IMR-90 (cell line): ENCODE data around the gene C1QL4. TPM values are rescaled to one million over a fixed set of nuclear protein-coding genes. Genes with fewer than 3 reads are reported as not detected.

Source experiments
- ATAC-seq: fragments of 200-7000 bp; cut with Tn5 transposase; 2 replicates; pipeline ENCODE4 v1.9.1; 2020; ENCODE audit warnings: low read depth, mild to moderate bottlenecking, moderate library complexity
- BruUV-seq: library from RNA; stranded (reverse); fragments of 400-500 nt; replicated peaks from 2 replicates; lab custom pipeline; 2021; lab: Mats Ljungman, UMichigan
- CTCF ChIA-PET: fragments of 300-600 bp; formaldehyde crosslinking; extraction: SDS; loops from one replicate; lab custom pipeline; 2021; ENCODE audit warnings: antibody characterized with exemption; lab: Yijun Ruan, JAX
- POLR2A ChIA-PET: fragments of 300-600 bp; sonication (Branson Sonifier 250); formaldehyde crosslinking; loops from one replicate; lab custom pipeline; 2022; ENCODE audit warnings: antibody characterized with exemption; ENCODE audit not compliant: unreplicated experiment; lab: Charles Lee
- DNase-seq: peaks from one replicate; pipeline ENCODE4 v3.0.0; 2013
- H2AFZ ChIP-seq: replicated peaks from 2 replicates; pipeline ENCODE3; 2013; ENCODE audit warnings: low read length, mild to moderate bottlenecking; ENCODE audit not compliant: poor library complexity
- H2AK5ac ChIP-seq: 2 replicates; pipeline ENCODE4 v1.6.1; 2013; ENCODE audit warnings: low read depth, low read length, inconsistent platforms
- H2AK9ac ChIP-seq: replicated peaks from 2 replicates; pipeline ENCODE3; 2013; ENCODE audit warnings: mild to moderate bottlenecking, low read depth, low read length, moderate library complexity; ENCODE audit not compliant: poor library complexity
- H2BK120ac ChIP-seq: 2 replicates; pipeline ENCODE4 v1.6.1; 2013; ENCODE audit warnings: low read depth, low read length, inconsistent platforms
- H2BK15ac ChIP-seq: 3 replicates; pipeline ENCODE4 v1.6.1; 2013; ENCODE audit warnings: low read depth, low read length, inconsistent platforms
- H2BK20ac ChIP-seq: 2 replicates; pipeline ENCODE4 v1.6.1; 2013; ENCODE audit warnings: low read depth, mild to moderate bottlenecking, inconsistent platforms, low read length, moderate library complexity
- H2BK5ac ChIP-seq: 2 replicates; pipeline ENCODE4 v1.6.1; 2013; ENCODE audit warnings: mild to moderate bottlenecking, low read depth, low read length, inconsistent platforms; ENCODE audit not compliant: poor library complexity, severe bottlenecking
- H3K14ac ChIP-seq: replicated peaks from 2 replicates; pipeline ENCODE4 v1.6.1; 2013; ENCODE audit warnings: low read depth, low read length, inconsistent platforms
- H3K18ac ChIP-seq: 2 replicates; pipeline ENCODE4 v1.6.1; 2013; ENCODE audit warnings: low read depth, low read length, control low read depth
- H3K23ac ChIP-seq: 2 replicates; pipeline ENCODE4 v1.6.1; 2013; ENCODE audit warnings: low read depth, low read length, inconsistent platforms
- H3K27ac ChIP-seq: 2 replicates; pipeline ENCODE4 v1.5.1; 2013; ENCODE audit warnings: mild to moderate bottlenecking, control low read depth, low read length; ENCODE audit not compliant: insufficient read depth
- H3K27me3 ChIP-seq: 2 replicates; pipeline ENCODE4 v1.6.1; 2013; ENCODE audit warnings: low read length; ENCODE audit not compliant: control insufficient read depth, insufficient read depth
- H3K36me3 ChIP-seq: 2 replicates; pipeline ENCODE4 v1.6.1; 2013; ENCODE audit warnings: low read length, mixed read lengths; ENCODE audit not compliant: control insufficient read depth, insufficient read depth
- H3K4ac ChIP-seq: 2 replicates; pipeline ENCODE4 v1.6.1; 2013; ENCODE audit warnings: low read depth, low read length, inconsistent platforms
- H3K4me1 ChIP-seq: 2 replicates; pipeline ENCODE4 v1.6.1; 2013; ENCODE audit warnings: low read length, mixed read lengths; ENCODE audit not compliant: control insufficient read depth, insufficient read depth
- H3K4me2 ChIP-seq: 2 replicates; pipeline ENCODE4 v1.6.1; 2013; ENCODE audit warnings: low read depth, mild to moderate bottlenecking, control low read depth, low read length, moderate library complexity
- H3K4me3 ChIP-seq: 2 replicates; pipeline ENCODE4 v1.5.1; 2013; ENCODE audit warnings: low read depth, mild to moderate bottlenecking, control low read depth, low read length, moderate library complexity; ENCODE audit not compliant: insufficient read depth
- H3K56ac ChIP-seq: 2 replicates; pipeline ENCODE4 v1.6.1; 2013; ENCODE audit warnings: low read length, inconsistent platforms; ENCODE audit not compliant: insufficient read depth; ENCODE audit errors: extremely low read depth
- H3K79me1 ChIP-seq, 2 experiments: 2 replicates each; pipeline ENCODE4 v1.6.1; 2013; ENCODE audit warnings: low read length in 2 of 2, inconsistent platforms in 1 of 2, low read depth in 1 of 2
- H3K9ac ChIP-seq: 2 replicates; pipeline ENCODE4 v1.6.1; 2013; ENCODE audit warnings: low read depth, low read length, control low read depth
- H3K9me1 ChIP-seq: 2 replicates; pipeline ENCODE4 v1.6.1; 2013; ENCODE audit warnings: low read length, inconsistent platforms; ENCODE audit not compliant: insufficient read depth
- H3K9me3 ChIP-seq: 2 replicates; pipeline ENCODE4 v1.6.1; 2013; ENCODE audit warnings: low read length; ENCODE audit not compliant: control insufficient read depth, insufficient read depth
- H4K20me1 ChIP-seq: 2 replicates; pipeline ENCODE4 v1.6.1; 2013; ENCODE audit warnings: low read length, inconsistent platforms; ENCODE audit not compliant: insufficient read depth
- H4K5ac ChIP-seq: 2 replicates; pipeline ENCODE4 v1.6.1; 2013; ENCODE audit warnings: mild to moderate bottlenecking, low read depth, low read length, control low read depth
- H4K8ac ChIP-seq, 2 experiments: 2 replicates each; pipeline ENCODE4 v1.6.1; 2013; ENCODE audit warnings: low read depth in 2 of 2, low read length in 2 of 2, control low read depth in 1 of 2, inconsistent platforms in 1 of 2
- H4K91ac ChIP-seq: 2 replicates; pipeline ENCODE4 v1.6.1; 2013; ENCODE audit warnings: low read depth, low read length, inconsistent platforms; ENCODE audit not compliant: insufficient read depth
- BHLHE40 ChIP-seq: fragments of 150-350 bp; IDR thresholded peaks from 2 replicates; pipeline ENCODE4 v1.6.1; 2016; ENCODE audit warnings: mild to moderate bottlenecking, low read depth, low read length
- CEBPB ChIP-seq: IDR thresholded peaks from 2 replicates; pipeline ENCODE4 v1.6.1; 2012; ENCODE audit warnings: low read depth, low read length, improper control_type of control experiment
- FOS ChIP-seq: fragments of 150-350 bp; IDR thresholded peaks from 2 replicates; pipeline ENCODE4 v1.6.1; 2016; ENCODE audit warnings: low read depth, low read length
- MAZ ChIP-seq: IDR thresholded peaks from 2 replicates; pipeline ENCODE4 v1.6.1; 2012; ENCODE audit warnings: low read depth, mild to moderate bottlenecking, low read length, improper control_type of control experiment, moderate library complexity, borderline replicate concordance
- MXI1 ChIP-seq: IDR thresholded peaks from 2 replicates; pipeline ENCODE4 v1.6.1; 2012; ENCODE audit warnings: low read depth, mild to moderate bottlenecking, low read length, moderate library complexity, borderline replicate concordance
- NFE2L2 ChIP-seq: fragments of 150-350 bp; IDR thresholded peaks from 2 replicates; pipeline ENCODE4 v1.6.1; 2016; ENCODE audit warnings: low read depth, mild to moderate bottlenecking, low read length
- POLR2A ChIP-seq: IDR thresholded peaks from 2 replicates; pipeline ENCODE4 v1.6.1; 2012; ENCODE audit warnings: mild to moderate bottlenecking, low read depth, low read length
- RAD21 ChIP-seq: IDR thresholded peaks from 2 replicates; pipeline ENCODE4 v1.6.1; 2012; ENCODE audit warnings: low read length, improper control_type of control experiment
- RCOR1 ChIP-seq: IDR thresholded peaks from 2 replicates; pipeline ENCODE4 v1.6.1; 2012; ENCODE audit warnings: mild to moderate bottlenecking, low read length, improper control_type of control experiment; ENCODE audit not compliant: insufficient replicate concordance
- RFX5 ChIP-seq: IDR thresholded peaks from 2 replicates; pipeline ENCODE4 v1.8.0; 2012; ENCODE audit warnings: low read depth, mild to moderate bottlenecking, low read length, moderate library complexity
- SMC3 ChIP-seq: fragments of 150-350 bp; IDR thresholded peaks from 2 replicates; pipeline ENCODE4 v1.6.1; 2016; ENCODE audit warnings: low read depth, mild to moderate bottlenecking, antibody characterized with exemption, low read length, moderate library complexity
- WGBS, 2 experiments: methylation state at CpG; one replicate each; pipeline versions ENCODE4 v1.1.5 to v1.1.7; 2013; ENCODE audit warnings: missing lambda C conversion rate in 2 of 2; ENCODE audit not compliant: insufficient read length in 1 of 2; ENCODE audit errors: extremely low coverage in 2 of 2; 5-methylcytosine and 5-hydroxymethylcytosine counted together
- dilution Hi-C: fragments of 300-500 bp; cut with HindIII; formaldehyde crosslinking; loops from one replicate; pipeline ENCODE4 v1.14.3; 2018; ENCODE audit warnings: low sequenced_read_pairs; ENCODE audit not compliant: unreplicated experiment
- in situ Hi-C: fragments of 300-500 bp; cut with MboI; formaldehyde crosslinking; loops from 3 replicates; pipeline ENCODE4 v1.14.3; 2019; ENCODE audit warnings: low sequenced_read_pairs, inconsistent platforms, mixed read lengths
- intact Hi-C: fragments of 100-400 bp; cut with micrococcal nuclease; formaldehyde crosslinking; loops from 2 replicates; pipeline ENCODE4 v1.10.0; 2022
- polyA plus RNA-seq, 3 experiments: library from polyadenylated mRNA; depleted of rRNA; stranded (reverse); fragments of >200 nt; gene quantifications; 2 replicates each; pipeline ENCODE4 v1.2.3, GENCODE V29; 2012; ENCODE audit warnings: low replicate concordance in 1 of 3
- total RNA-seq: library from RNA; depleted of rRNA; stranded (reverse); fragments of >200 nt; gene quantifications from 2 replicates; pipeline ENCODE4 v1.2.3, GENCODE V29; 2012
- TF ChIP-seq, protein P1 (sequence below): fragments of 150-350 bp; IDR thresholded peaks from 2 replicates; pipeline ENCODE4 v1.6.1; 2017; ENCODE audit warnings: mild to moderate bottlenecking, antibody characterized with exemption, low read length, low read depth
- TF ChIP-seq, protein P2 (sequence below): conservative IDR thresholded peaks from 2 replicates; pipeline ENCODE4 v1.5.1; 2012; ENCODE audit warnings: mild to moderate bottlenecking, low read depth, low read length, improper control_type of control experiment
- TF ChIP-seq, protein P3 (sequence below): fragments of 150-350 bp; IDR thresholded peaks from 2 replicates; pipeline ENCODE4 v1.6.1; 2016; ENCODE audit warnings: low read depth, mild to moderate bottlenecking, low read length, moderate library complexity, borderline replicate concordance

Gene C1QL4
- total and polyA plus RNA-seq, 2 of the 4 experiments (the other 2 are of a cell fraction) = 0.18 to 0.46 TPM

DNA sequence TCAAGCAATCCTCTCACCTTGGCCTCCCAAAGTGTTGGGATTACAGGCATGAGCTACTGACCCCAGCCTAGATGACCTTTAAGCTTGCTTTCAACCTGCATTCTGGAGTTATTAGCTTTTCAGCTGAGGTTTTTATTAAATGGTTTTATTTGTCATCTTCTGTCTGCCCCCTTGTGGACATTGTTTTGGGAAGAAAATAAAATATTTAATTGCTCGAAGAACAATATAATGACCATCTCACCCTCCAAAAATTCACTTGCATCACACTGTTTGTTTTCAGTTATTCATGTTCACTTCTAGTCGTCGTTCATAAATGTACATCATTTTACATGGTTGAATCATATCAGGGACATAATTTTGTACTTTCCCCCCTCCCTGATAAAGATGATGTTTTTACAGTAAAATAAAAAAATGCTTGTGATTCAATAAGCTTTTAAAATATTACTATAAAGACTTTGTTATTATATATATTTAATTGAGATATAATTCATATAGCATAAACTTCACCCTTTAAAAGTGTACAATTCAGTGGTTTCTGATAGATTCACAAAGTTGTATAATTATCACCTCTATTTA lies 20.2 kb upstream of the C1QL4 start (continued):
- TF ChIP-seq RFX5 = no peak

DNA sequence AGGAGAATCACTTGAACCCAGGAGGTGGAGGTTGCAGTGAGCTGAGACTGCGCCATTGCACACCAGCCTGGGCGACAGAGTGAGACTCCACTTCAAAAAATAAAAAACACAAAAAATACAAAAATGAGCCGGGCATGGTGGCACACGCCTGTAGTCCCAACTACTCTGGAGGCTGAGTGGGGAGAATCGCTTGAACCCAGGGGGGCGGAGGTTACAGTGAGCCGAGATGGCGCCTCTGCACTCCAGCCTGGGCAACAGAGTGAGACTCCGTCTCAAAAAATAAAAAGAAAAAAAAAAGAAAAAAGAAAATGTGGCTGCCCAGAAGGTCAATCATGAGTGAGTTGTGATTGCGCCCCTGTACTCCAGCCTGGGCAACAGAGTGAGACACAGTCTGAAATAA lies 18.9 kb upstream of the C1QL4 start:
- no peaks in the 10 kb centered on the region for H3K27me3 ChIP-seq
- no peaks in the 10 kb centered on the region for H3K79me1 ChIP-seq
- no peak overlapping the region for H3K4me3 ChIP-seq
- dilution Hi-C loops = loop anchor here (25.0 kb wide), 1 partner anchor 156 kb away; no protein-coding TSS in a partner anchor
- WGBS, 2 experiments = no CpG with 5 or more reads among the region's 10 CpGs
- H2AFZ ChIP-seq = no peak overlapping the region
- H3K9me3 ChIP-seq = no peaks in the 10 kb centered on the region
- H3K4ac ChIP-seq = no peak overlapping the region
- H2AK5ac ChIP-seq = no peak overlapping the region
- no peaks in the 10 kb centered on the region for H3K9me1 ChIP-seq
- peaks cover 2% of the 10 kb centered on the region; the same call in 1 of the 2 replicates for H3K4me1 ChIP-seq
- no peak overlapping the region for H4K91ac ChIP-seq
- TF ChIP-seq FOS (no peak), RAD21 (no peak), MXI1 (no peak), POLR2A (no peak), MAZ (no peak), BHLHE40 (no peak), NFE2L2 (no peak), CEBPB (no peak), RFX5 (no peak), SMC3 (no peak), RCOR1 (no peak)
- TF ChIP-seq, protein P1, sequence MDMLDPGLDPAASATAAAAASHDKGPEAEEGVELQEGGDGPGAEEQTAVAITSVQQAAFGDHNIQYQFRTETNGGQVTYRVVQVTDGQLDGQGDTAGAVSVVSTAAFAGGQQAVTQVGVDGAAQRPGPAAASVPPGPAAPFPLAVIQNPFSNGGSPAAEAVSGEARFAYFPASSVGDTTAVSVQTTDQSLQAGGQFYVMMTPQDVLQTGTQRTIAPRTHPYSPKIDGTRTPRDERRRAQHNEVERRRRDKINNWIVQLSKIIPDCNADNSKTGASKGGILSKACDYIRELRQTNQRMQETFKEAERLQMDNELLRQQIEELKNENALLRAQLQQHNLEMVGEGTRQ = no peak
- TF ChIP-seq, protein P2, sequence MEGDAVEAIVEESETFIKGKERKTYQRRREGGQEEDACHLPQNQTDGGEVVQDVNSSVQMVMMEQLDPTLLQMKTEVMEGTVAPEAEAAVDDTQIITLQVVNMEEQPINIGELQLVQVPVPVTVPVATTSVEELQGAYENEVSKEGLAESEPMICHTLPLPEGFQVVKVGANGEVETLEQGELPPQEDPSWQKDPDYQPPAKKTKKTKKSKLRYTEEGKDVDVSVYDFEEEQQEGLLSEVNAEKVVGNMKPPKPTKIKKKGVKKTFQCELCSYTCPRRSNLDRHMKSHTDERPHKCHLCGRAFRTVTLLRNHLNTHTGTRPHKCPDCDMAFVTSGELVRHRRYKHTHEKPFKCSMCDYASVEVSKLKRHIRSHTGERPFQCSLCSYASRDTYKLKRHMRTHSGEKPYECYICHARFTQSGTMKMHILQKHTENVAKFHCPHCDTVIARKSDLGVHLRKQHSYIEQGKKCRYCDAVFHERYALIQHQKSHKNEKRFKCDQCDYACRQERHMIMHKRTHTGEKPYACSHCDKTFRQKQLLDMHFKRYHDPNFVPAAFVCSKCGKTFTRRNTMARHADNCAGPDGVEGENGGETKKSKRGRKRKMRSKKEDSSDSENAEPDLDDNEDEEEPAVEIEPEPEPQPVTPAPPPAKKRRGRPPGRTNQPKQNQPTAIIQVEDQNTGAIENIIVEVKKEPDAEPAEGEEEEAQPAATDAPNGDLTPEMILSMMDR = no peak
- TF ChIP-seq, protein P3, sequence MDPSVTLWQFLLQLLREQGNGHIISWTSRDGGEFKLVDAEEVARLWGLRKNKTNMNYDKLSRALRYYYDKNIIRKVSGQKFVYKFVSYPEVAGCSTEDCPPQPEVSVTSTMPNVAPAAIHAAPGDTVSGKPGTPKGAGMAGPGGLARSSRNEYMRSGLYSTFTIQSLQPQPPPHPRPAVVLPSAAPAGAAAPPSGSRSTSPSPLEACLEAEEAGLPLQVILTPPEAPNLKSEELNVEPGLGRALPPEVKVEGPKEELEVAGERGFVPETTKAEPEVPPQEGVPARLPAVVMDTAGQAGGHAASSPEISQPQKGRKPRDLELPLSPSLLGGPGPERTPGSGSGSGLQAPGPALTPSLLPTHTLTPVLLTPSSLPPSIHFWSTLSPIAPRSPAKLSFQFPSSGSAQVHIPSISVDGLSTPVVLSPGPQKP = no peak
- POLR2A ChIA-PET = no interaction called here
- H2BK15ac ChIP-seq = no peak overlapping the region
- CTCF ChIA-PET = no interaction called here
- BruUV-seq = no TSS peak
- H3K9ac ChIP-seq = no peak overlapping the region
- no peak overlapping the region for H2BK20ac ChIP-seq
- no peak overlapping the region for H4K8ac ChIP-seq
- no peak overlapping the region for H3K27ac ChIP-seq
- intact Hi-C loops = loop anchor here (2.0 kb wide), 1 partner anchor 19 kb away; the partner anchor contains the start of gene C1QL4
- no peak overlapping the region for H2BK120ac ChIP-seq
- ATAC-seq (no peak), DNase-seq (no peak)
- H3K36me3 ChIP-seq = no peaks in the 10 kb centered on the region
- H3K14ac ChIP-seq = no peak overlapping the region
- no peak overlapping the region for H2BK5ac ChIP-seq
- H3K18ac ChIP-seq = no peak overlapping the region
- H4K5ac ChIP-seq = no peak overlapping the region
- no peaks in the 10 kb centered on the region for H4K20me1 ChIP-seq
- H3K56ac ChIP-seq = no peak overlapping the region
- H3K4me2 ChIP-seq = no peak overlapping the region
- no peak overlapping the region for H3K23ac ChIP-seq
- no peak overlapping the region for H2AK9ac ChIP-seq
- in situ Hi-C loops = no loop called here
